Choroid plexus epithelial cell (primary cell): ENCODE measurements around the gene NDUFC1.
"Not testable (repeated sequence)": the region's sequence is repeated elsewhere in the genome, so short reads cannot be mapped to it uniquely, and the experiment has no call there.

Experiments used
- DNase-seq: peaks from one replicate; pipeline ENCODE4 v3.0.0-alpha.2; 2010; ENCODE audit warnings: low read depth
- H3K4me3 ChIP-seq: 2 replicates; pipeline ENCODE4 v1.5.1; 2011; ENCODE audit warnings: low read depth, mild to moderate bottlenecking, control low read depth, low read length, moderate library complexity
- CTCF ChIP-seq: conservative IDR thresholded peaks from 2 replicates; pipeline ENCODE4 v1.5.1; 2011; ENCODE audit warnings: low read depth, mild to moderate bottlenecking, control low read depth, inconsistent platforms, low read length, moderate library complexity

The NDUFC1 gene

DNA sequence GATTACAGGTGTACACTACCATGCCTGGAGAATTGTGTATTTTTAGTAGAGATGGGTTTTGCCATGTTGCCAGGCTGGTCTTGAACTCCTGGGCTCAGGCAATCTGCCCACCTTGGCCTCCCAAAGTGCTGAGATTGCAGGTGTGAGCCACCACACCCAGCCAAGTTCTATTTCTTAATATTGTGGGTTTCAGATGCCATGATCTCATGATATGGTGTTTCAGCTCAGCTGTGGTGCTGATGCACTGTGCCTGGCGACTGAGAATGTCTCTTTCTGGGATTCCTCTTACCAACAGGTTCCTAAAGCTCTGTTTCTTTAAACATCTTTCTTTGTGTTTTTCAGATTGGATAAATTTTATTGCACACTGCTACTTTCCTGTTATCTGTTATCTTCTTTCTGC lies 17.3 kb upstream of the NDUFC1 start:
- H3K4me3 ChIP-seq, result no peak overlapping the region
- TF ChIP-seq CTCF, result no peak
- peak; percentile 14 for DNase-seq

- DNase-seq, result no peak
- no peak for TF ChIP-seq CTCF
- H3K4me3 ChIP-seq, result no peak overlapping the region
These were observed 15.4 kb upstream of the NDUFC1 start for GRCh38 chr4:139317635-139318034.

DNA sequence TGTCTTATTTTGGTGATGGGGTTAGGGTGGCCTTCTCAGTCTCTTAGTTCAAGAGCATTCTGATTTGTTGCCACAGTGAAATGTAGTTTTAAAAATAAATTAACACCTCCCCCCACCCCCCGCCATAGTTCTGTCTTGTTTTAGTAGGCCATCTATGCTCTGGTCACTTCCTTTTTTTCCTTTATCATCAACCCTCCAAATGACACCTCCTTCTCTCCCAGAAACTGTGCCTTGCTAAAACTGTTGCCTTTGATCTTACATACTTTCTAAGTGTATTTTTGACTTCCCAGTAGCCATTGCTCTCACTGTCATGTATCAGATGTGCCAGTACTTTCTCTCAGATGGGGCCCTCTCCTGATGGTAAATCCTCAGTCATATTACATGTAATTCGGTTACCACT lies 14.5 kb upstream of the NDUFC1 start:
- no peak overlapping the region for H3K4me3 ChIP-seq
- TF ChIP-seq CTCF, result no peak
- no peak for DNase-seq

GRCh38 chr4:139315221-139315675 lies 13.0 kb upstream of the NDUFC1 start:
- H3K4me3 ChIP-seq, result no peak overlapping the region
- TF ChIP-seq CTCF, result no peak
- DNase-seq, result no peak

DNA sequence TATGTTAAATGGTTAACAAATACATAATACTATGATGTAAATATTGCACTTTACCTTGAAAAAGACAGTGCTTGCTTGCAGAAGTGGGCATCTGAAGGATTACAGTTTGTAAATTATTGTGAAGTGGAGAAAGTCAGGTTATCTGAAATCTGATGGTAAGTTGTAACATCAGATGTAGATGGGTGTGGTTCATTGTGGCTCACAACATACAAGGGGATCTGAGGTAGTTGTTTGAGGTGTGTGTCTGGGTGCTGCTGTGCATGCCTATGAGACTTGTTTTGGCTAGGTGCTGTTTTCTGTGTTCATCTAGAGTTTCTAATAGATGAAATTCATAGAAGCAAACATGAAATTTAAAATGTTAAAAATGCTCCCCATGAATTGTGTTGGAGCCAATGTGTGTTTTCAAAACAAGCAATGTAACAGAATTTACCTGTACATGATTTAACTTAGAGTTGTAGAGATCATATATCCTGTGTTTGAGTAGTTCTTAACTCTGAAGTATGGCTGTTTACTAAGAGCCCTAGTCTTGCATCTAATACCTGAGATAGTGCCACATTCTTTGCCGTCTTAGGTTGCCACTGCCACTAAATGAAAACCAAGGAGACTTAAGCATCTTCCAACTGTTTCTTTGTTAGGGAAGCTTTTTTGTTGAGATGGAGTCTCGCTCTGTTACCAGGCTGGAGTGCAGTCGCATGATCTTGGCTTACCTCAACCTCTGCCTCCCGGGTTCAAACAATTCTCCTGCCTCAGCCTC lies 11.9 kb upstream of the NDUFC1 start:
- DNase-seq, result no peak
- no peak overlapping the region for H3K4me3 ChIP-seq
- no peak for TF ChIP-seq CTCF

DNA sequence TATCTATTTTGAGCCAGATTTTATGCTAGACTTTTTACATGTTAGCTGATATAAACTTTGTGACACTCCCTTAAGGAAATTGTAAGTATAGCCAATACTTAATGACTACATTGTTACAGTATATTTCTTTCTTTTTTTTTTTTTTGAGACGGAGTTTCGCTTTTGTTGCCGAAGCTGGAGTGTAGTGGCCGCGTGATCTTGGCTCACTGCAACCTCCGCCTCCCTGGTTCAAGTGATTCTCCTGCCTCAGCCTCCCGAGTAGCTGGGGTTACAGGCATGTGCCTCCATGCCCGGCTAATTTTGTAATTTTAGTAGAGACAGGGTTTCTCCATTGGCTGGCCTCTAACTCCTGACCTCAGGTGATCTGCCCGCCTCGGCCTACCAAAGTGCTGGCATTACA lies 11.1 kb upstream of the NDUFC1 start:
- DNase-seq, H3K4me3 ChIP-seq: not testable (repeated sequence)

- DNase-seq, result peak; percentile 17
- TF ChIP-seq CTCF, result no peak
- no peak overlapping the region for H3K4me3 ChIP-seq
These were observed 10.5 kb upstream of the NDUFC1 start for GRCh38 chr4:139312552-139313332.
